Mesenchymal stem cell (in vitro differentiated cells and primary cell): Measurements from ENCODE around the gene RAP1GAP2.

Source experiments
- DNase-seq: peaks from one replicate; pipeline ENCODE4 v3.0.0-alpha.2; 2013
- H2AFZ ChIP-seq: one replicate; pipeline ENCODE4 v1.6.1; 2013; ENCODE audit warnings: low read depth, mild to moderate bottlenecking, control low read depth, inconsistent platforms, low read length, moderate library complexity
- H2AK5ac ChIP-seq: 2 replicates; pipeline ENCODE4 v1.6.1; 2013; ENCODE audit warnings: low read length, moderate library complexity, mild to moderate bottlenecking, inconsistent platforms; ENCODE audit not compliant: severe bottlenecking
- H2BK120ac ChIP-seq: one replicate; pipeline ENCODE4 v1.6.1; 2013; ENCODE audit warnings: low read depth, mild to moderate bottlenecking, inconsistent platforms, low read length, moderate library complexity
- H2BK12ac ChIP-seq, 2 experiments: one replicate each; pipeline ENCODE4 v1.6.1; 2013; ENCODE audit warnings: inconsistent platforms in 2 of 2, low read length in 2 of 2, mild to moderate bottlenecking in 2 of 2, moderate library complexity in 2 of 2, control low read depth in 1 of 2
- H2BK15ac ChIP-seq: one replicate; pipeline ENCODE4 v1.6.1; 2013; ENCODE audit warnings: mild to moderate bottlenecking, low read depth, inconsistent platforms; ENCODE audit not compliant: poor library complexity, severe bottlenecking
- H2BK5ac ChIP-seq: 2 replicates; pipeline ENCODE4 v1.6.1; 2013; ENCODE audit warnings: low read depth, mild to moderate bottlenecking, low read length, control low read depth, inconsistent platforms; ENCODE audit not compliant: poor library complexity, severe bottlenecking
- H3K14ac ChIP-seq, 2 experiments: one replicate each; pipeline ENCODE4 v1.6.1; 2013; ENCODE audit warnings: inconsistent platforms in 2 of 2, low read length in 2 of 2, control low read depth in 1 of 2, mild to moderate bottlenecking in 1 of 2, moderate library complexity in 1 of 2
- H3K18ac ChIP-seq, 2 experiments: one replicate each; pipeline ENCODE4 v1.6.1; 2013; ENCODE audit warnings: inconsistent platforms in 2 of 2, low read length in 2 of 2, control low read depth in 1 of 2, low read depth in 1 of 2, mild to moderate bottlenecking in 1 of 2
- H3K23ac ChIP-seq, 2 experiments: one replicate each; pipeline ENCODE4 v1.6.1; 2013; ENCODE audit warnings: inconsistent platforms in 2 of 2, low read length in 2 of 2, mild to moderate bottlenecking in 2 of 2, moderate library complexity in 2 of 2, control low read depth in 1 of 2
- H3K27ac ChIP-seq: 2 replicates; pipeline ENCODE4 v1.5.1; 2013; ENCODE audit warnings: mild to moderate bottlenecking, moderate library complexity, low read length, control low read depth, inconsistent platforms; ENCODE audit not compliant: poor library complexity, severe bottlenecking
- H3K27me3 ChIP-seq, 2 experiments: 2 replicates each; pipeline versions ENCODE4 v1.6.1 to v1.7.0; 2013; ENCODE audit warnings: low read length in 2 of 2, mild to moderate bottlenecking in 2 of 2, moderate library complexity in 2 of 2, control low read depth in 1 of 2, inconsistent platforms in 1 of 2; ENCODE audit not compliant: control insufficient read depth in 1 of 2, insufficient read depth in 1 of 2
- H3K36me3 ChIP-seq, 2 experiments: 2 replicates each; pipeline versions ENCODE4 v1.6.1 to v1.7.0; 2013; ENCODE audit warnings: low read length in 2 of 2, control low read depth in 1 of 2, inconsistent platforms in 1 of 2, low read depth in 1 of 2, mild to moderate bottlenecking in 1 of 2; ENCODE audit not compliant: insufficient read depth in 2 of 2, control insufficient read depth in 1 of 2
- H3K4ac ChIP-seq, 2 experiments: one replicate each; pipeline ENCODE4 v1.6.1; 2013; ENCODE audit warnings: inconsistent platforms in 2 of 2, low read length in 2 of 2, mild to moderate bottlenecking in 2 of 2, moderate library complexity in 2 of 2, control low read depth in 1 of 2, low read depth in 1 of 2
- H3K4me1 ChIP-seq: 2 replicates; pipeline ENCODE4 v1.6.1; 2013; ENCODE audit warnings: low read depth, low read length, control low read depth; ENCODE audit not compliant: control insufficient read depth, insufficient read depth
- H3K4me2 ChIP-seq: 2 replicates; pipeline ENCODE4 v1.6.1; 2013; ENCODE audit warnings: low read length, mild to moderate bottlenecking, inconsistent platforms; ENCODE audit not compliant: poor library complexity, severe bottlenecking
- H3K4me3 ChIP-seq, 2 experiments: 2 replicates each; pipeline versions ENCODE4 v1.5.1 to v1.7.0; 2013; ENCODE audit warnings: low read length in 2 of 2, mild to moderate bottlenecking in 2 of 2, control low read depth in 1 of 2, low read depth in 1 of 2; ENCODE audit not compliant: insufficient read depth in 1 of 2
- H3K79me1 ChIP-seq: replicated peaks from 2 replicates; pipeline ENCODE4 v1.6.1; 2013; ENCODE audit warnings: mild to moderate bottlenecking, control low read depth, low read length, inconsistent platforms; ENCODE audit not compliant: poor library complexity, severe bottlenecking
- H3K9ac ChIP-seq: 2 replicates; pipeline ENCODE4 v1.7.0; 2013; ENCODE audit warnings: mild to moderate bottlenecking, low read length, moderate library complexity
- H3K9me3 ChIP-seq: 2 replicates; pipeline ENCODE4 v1.7.0; 2013; ENCODE audit warnings: mild to moderate bottlenecking, low read length; ENCODE audit not compliant: control insufficient read depth
- H4K8ac ChIP-seq: one replicate; pipeline ENCODE4 v1.6.1; 2013; ENCODE audit warnings: inconsistent platforms, mild to moderate bottlenecking, low read length, moderate library complexity
- H4K91ac ChIP-seq: one replicate; pipeline ENCODE4 v1.6.1; 2013; ENCODE audit warnings: mild to moderate bottlenecking, low read length, inconsistent platforms
- WGBS: methylation state at CpG from one replicate; pipeline ENCODE4 v1.1.7; 2013; ENCODE audit warnings: mixed read lengths; 5-methylcytosine and 5-hydroxymethylcytosine counted together

RAP1GAP2 gene

GRCh38 chr17:2855063-2855600 lies 58.9 kb downstream of the RAP1GAP2 start:
- Histone ChIP-seq H2AFZ (no peak overlapping the region), H3K27me3 (peaks cover 0 to 50% of the 10 kb centered on the region in 2 experiments), H2BK15ac (no peak overlapping the region), H3K14ac (no peak overlapping the region), H3K79me1 (peaks cover 18% of the 10 kb centered on the region), H3K27ac (no peak overlapping the region), H3K4me1 (peaks cover 15% of the 10 kb centered on the region), H2BK5ac (no peak overlapping the region), H3K4me3 (peak overlapping the region in 1 of 2 experiments; percentile 81), H2BK120ac (no peak overlapping the region), H2BK12ac (no peak overlapping the region), H3K4me2 (peak overlapping the region; percentile 94), H3K9me3 (no peaks in the 10 kb centered on the region), H2AK5ac (peak overlapping the region; percentile 27), H3K4ac (no peak overlapping the region), H3K23ac (no peak overlapping the region), H4K8ac (no peak overlapping the region), H4K91ac (no peak overlapping the region), H3K36me3 (no peaks in the 10 kb centered on the region), H3K9ac (no peak overlapping the region), H3K18ac (no peak overlapping the region)
- 10% methylated on average over 5 of the region's 8 CpGs for WGBS
- no peak for DNase-seq

- Histone ChIP-seq H3K23ac (no peak overlapping the region), H3K4me1 (peaks cover 15% of the 10 kb centered on the region), H3K14ac (no peak overlapping the region), H3K9me3 (no peaks in the 10 kb centered on the region), H3K27me3 (peaks cover 0 to 43% of the 10 kb centered on the region in 2 experiments), H4K8ac (no peak overlapping the region), H2BK15ac (no peak overlapping the region), H2AFZ (no peak overlapping the region), H2BK5ac (no peak overlapping the region), H3K4ac (no peak overlapping the region), H3K79me1 (peaks cover 23% of the 10 kb centered on the region), H2BK12ac (no peak overlapping the region), H3K4me2 (no peak overlapping the region), H3K27ac (no peak overlapping the region), H2BK120ac (no peak overlapping the region), H4K91ac (no peak overlapping the region), H3K9ac (no peak overlapping the region), H2AK5ac (no peak overlapping the region), H3K36me3 (no peaks in the 10 kb centered on the region), H3K18ac (no peak overlapping the region), H3K4me3 (no peak overlapping the region)
- DNase-seq, result no peak
- WGBS, result 76% methylated on average over 5 of the region's 5 CpGs
These were observed 60.5 kb downstream of the RAP1GAP2 start for GRCh38 chr17:2856727-2857126.

- Histone ChIP-seq H3K36me3 (peaks cover 0 to 5% of the 10 kb centered on the region in 2 experiments), H4K91ac (no peak overlapping the region), H3K23ac (no peak overlapping the region), H3K79me1 (peaks cover 24% of the 10 kb centered on the region), H3K9ac (no peak overlapping the region), H3K27ac (no peak overlapping the region), H3K4me3 (no peak overlapping the region), H2AFZ (no peak overlapping the region), H2BK5ac (no peak overlapping the region), H3K4ac (no peak overlapping the region), H2BK120ac (no peak overlapping the region), H3K14ac (no peak overlapping the region), H2AK5ac (no peak overlapping the region), H2BK15ac (no peak overlapping the region), H3K4me2 (no peak overlapping the region), H4K8ac (no peak overlapping the region), H3K18ac (no peak overlapping the region), H3K27me3 (peaks cover 0 to 34% of the 10 kb centered on the region in 2 experiments), H2BK12ac (no peak overlapping the region), H3K4me1 (no peaks in the 10 kb centered on the region), H3K9me3 (no peaks in the 10 kb centered on the region)
- DNase-seq, result no peak
- 72% methylated on average over 2 of the region's 4 CpGs for WGBS
These were observed 63.8 kb downstream of the RAP1GAP2 start for GRCh38 chr17:2860045-2860444.

- Histone ChIP-seq H3K14ac (no peak overlapping the region), H3K18ac (no peak overlapping the region), H3K27ac (no peak overlapping the region), H3K27me3 (peaks cover 0 to 27% of the 10 kb centered on the region in 2 experiments), H3K23ac (no peak overlapping the region), H4K8ac (no peak overlapping the region), H2BK15ac (no peak overlapping the region), H2AK5ac (no peak overlapping the region), H2BK5ac (no peak overlapping the region), H3K9ac (no peak overlapping the region), H3K4me3 (no peak overlapping the region), H3K9me3 (no peaks in the 10 kb centered on the region), H3K36me3 (peaks cover 0 to 5% of the 10 kb centered on the region in 2 experiments), H3K4ac (no peak overlapping the region), H2BK12ac (no peak overlapping the region), H3K79me1 (peaks cover 25% of the 10 kb centered on the region), H2AFZ (no peak overlapping the region), H2BK120ac (no peak overlapping the region), H3K4me1 (no peaks in the 10 kb centered on the region), H4K91ac (no peak overlapping the region), H3K4me2 (no peak overlapping the region)
- DNase-seq, result no peak
- WGBS, result 91% methylated on average over 10 of the region's 11 CpGs
These were observed 64.6 kb downstream of the RAP1GAP2 start for GRCh38 chr17:2860883-2861282.
